ENCODE measurements around the gene UBA1.

DNA sequence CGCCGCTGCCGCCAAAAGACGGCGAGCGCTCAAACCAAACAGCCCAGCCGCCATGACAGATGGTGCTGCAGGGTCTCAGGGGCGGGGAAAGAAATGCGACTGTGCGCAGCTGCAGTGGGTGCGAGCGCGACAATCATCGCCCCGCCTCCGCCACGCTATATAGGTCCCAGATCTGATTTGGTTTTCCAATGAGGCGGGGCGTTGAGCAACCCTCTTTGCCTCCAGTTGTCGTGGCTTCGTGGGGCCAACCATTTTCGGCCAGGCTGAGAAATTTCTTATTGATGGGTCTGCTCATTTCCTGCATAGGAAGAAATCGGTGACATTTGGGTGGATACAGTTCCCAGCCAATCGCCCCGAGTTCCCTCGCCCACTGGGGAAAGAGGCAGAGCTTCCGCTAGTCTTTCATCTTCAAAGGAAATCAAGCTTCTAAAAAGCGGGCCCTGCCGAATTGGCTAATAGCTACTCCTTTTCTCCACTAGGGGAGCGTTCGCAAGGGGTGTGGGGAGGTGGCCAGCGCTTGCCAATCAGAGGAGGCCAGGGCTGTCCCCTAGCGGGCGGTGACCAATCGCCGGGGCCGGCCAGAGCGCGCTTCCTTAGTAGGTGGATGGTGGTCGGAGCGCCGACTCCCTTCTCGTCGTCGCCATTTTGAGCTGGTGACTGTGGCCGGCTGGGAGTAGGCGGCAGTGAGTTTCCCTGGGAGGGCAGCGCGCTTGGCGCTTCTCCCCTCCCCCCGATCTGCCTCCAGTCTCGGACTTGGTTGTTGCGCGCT is 48.8 kb upstream of the UBA1 start, which contains the start of the genes NDUFB11 and RBM10:
- TF ChIP-seq POLR2AphosphoS5 (IDR thresholded peaks at IDR 0.05) (peak; percentile 78 to 91), POLR2A (IDR thresholded peaks at IDR 0.05; ENCODE audit: low read depth) (peak; percentile 65), EP300 (IDR thresholded peaks at IDR 0.05) (no peak)

All from esophagus muscularis mucosa (tissue), 3 donors.